ENCODE measurements around the gene MLX.
A peak's percentile ranks its signal among the peaks of the same experiment; 100 is the strongest.
"Not testable (repeated sequence)": the region's sequence is repeated elsewhere in the genome, so short reads cannot be mapped to it uniquely, and the experiment has no call there.

The MLX gene

DNA sequence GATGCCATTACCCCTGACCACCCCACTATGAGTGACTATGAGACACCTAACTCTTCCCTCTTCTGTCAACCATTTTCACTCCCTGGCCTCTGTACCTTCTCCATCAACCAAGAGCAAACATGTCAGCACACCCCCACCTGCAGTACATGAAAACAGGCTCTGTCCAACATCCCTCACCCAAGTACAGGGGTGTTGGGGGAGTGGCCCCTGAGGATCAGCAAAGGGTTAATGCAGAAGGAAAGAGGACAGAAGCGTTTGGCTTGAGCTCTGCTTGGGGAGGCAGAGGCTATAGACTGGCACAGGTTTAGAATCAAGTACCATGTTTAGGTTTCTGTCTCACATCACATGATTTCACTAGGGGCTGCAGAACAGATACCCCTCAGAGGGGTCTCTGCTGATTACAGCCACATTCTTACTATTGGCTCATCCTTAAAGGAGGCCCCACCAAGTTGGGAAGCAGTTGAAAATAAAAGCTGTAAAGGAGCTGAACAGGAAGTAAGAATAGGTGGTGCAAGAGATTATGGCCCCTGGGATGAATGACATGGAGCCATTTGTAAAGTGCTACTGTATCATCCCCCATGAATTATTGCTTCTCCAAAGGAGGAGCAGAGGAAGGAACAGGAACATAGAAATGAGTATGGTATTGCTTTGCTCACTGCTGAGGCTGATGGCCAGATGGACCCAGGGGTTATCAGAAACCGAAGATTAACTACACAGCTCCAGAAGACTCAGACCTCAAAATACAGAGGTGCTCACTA is 13.1 kb downstream of the MLX start:
- DNase-seq (ENCODE audit: low spot score): no peak

DNA sequence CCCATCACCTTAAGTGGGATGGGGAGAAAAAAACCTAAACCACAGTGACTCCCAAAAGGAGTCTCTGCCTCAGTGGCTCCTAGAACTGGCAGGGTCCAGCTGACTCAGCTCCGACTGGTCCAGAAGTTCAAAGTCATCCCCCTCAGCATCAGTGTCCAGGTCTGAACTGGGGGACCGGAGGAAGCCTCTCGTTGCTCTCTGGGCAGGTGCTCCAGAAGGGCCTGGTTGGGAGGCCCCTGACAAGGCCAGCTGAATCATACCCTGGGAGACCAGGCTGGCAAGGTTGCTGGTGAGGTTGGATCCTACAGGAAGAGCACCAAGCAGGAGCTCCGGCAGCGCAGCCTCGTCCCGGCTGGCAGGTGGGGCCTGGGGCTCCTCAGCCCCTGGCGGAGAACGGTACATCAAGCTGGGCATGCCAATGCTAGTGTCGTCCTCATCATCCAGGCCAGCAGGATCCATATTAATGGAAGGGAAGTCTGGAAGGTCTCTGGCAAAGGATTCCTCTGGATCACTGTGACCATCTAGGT is 14.9 kb downstream of the MLX start:
- no peak for DNase-seq (ENCODE audit: low spot score)

DNA sequence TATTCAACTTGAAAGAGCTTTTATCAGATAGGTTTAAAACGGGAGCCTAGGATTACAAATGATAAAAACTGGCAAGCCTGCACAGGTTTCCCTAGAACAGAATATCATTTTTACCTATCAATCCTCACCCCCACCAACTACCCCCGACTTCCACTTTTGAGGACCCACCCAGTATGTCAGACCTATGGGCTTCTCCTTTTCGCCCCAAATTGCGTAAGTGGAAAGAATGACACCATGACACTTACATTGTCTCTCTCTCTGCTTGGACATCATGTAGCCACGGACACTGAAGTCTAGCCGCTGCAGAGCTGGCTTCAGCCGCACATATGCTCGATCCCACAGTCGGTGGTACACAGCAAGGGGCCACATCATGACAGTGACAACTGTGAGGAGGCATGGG is 18.0 kb downstream of the MLX start:
- no peak for DNase-seq (ENCODE audit: low spot score)

GRCh38 chr17:42585353-42585752 is 18.5 kb downstream of the MLX start:
- no peak for DNase-seq (ENCODE audit: low spot score)

GRCh38 chr17:42586514-42587230 is 19.8 kb downstream of the MLX start:
- no peak for DNase-seq (ENCODE audit: low spot score)

DNA sequence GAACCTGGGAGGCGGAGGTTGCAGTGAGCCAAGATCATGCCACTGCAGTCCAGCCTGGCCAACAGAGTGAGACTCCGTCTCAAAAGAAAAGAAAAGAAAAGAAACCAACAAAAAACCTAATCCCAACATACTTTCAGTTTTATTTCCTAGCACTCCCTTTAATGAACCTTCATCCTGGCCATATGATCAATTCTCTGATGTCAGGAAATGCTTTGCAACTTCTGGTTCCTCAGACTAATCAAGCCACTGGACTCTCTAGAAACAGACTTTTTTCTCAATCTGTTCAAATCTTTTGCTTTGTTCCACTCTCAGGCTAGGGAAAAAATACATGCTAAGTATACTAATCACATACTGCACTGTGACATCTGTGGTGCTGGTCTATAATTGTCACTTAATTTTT is 24.0 kb downstream of the MLX start:
- no peak for DNase-seq (ENCODE audit: low spot score)

- DNase-seq (ENCODE audit: low spot score): no peak
Measured at GRCh38 chr17:42591411-42591810, 24.5 kb downstream of the MLX start.

DNA sequence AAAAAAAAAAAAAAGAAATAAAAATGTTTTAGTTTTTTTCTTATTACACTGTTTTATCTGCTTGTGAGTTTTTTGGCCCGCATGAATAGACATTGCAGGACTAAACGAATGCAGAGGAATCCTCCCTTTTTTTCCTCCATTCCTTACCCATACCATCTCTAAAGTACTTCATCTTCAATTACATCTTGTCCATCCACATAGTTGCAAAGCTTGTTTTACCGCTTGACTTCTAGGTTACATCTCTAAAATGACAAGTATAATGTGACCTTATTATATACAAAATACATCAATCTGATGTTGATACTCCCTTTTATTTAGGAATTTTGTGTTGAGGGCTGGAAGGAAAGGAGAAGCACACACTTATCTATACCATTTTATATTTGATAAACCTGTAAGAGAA is 29.5 kb downstream of the MLX start:
- no peak for DNase-seq (ENCODE audit: low spot score)

DNA sequence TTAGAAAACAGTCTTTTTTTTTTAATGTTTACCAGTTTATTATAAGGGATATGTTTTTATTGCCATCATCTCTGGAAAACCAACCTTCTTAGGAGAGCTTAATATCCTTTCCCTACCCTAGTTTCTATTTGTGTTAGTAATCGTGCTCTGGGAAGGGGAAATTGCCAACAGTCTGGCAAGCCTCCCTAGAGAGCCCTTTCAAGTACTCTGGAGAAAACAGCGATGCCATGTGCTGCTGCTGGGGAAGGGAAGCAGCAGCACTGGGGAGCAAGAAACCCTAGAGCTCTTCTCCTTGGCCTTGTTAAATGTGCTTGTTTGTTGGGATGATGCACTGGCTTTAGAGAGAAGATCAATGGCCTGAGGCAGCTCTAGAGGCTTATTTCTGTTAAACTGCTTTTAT is 32.0 kb downstream of the MLX start:
- no peak for DNase-seq (ENCODE audit: low spot score)

GRCh38 chr17:42603318-42603717 is 36.4 kb downstream of the MLX start:
- no peak for DNase-seq (ENCODE audit: low spot score)

DNA sequence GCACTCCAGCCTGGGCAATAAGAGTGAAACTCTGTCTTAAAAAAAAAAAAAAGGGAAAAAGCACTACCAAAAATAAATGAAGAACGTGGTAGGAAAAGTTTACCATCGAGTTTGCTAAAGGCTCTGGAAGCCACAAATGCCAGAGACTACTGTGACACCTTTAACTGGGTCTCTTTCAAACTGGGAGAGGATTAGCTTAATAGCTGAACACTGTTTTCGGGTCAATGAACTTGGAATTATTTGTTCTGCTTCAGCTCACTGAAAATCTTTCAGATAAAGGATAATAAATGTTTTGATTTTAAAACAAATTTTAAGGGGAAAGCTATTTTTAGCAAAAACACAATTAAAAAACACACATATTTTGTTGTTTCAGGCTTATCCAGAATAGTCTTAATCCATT is 40.9 kb downstream of the MLX start:
- DNase-seq (ENCODE audit: low spot score): no peak

GRCh38 chr17:42608305-42609181 is 41.6 kb downstream of the MLX start:
- no peak for DNase-seq (ENCODE audit: low spot score)

DNA sequence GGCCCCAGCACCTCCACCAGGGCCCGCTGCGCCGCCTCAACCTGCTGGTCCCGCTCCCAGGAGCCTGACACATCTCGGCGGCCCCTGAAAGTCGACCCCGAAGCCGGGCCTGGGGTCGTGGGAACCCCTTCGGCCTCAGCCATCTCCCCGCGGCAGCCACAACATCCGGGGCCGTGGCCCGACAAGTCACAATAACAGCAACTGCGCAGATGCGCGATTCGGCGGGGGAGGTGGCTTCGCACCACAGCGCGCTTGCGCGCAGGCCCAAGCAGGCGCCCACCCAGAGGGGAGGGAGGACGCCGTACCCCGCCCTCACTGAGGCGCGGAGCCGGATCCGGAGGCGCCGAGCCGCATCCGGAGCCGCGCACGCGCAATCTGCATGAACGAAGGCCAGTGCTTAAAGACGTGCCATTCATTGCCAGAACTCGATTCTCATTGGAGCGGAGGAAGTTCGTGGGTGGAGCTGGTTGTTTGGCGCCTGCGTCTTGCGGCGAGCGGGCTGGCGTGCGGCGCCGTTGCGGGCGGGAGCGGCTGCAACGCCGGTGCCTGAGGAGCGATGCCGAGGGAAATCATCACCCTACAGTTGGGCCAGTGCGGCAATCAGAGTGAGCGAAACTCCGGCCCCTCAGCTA is 42.4 kb downstream of the MLX start, which contains the start of the genes RETREG3 and TUBG1:
RETREG3 (minus strand) TSS at position 193 of the 632 bp plus-strand sequence; CDS start at position 143, 50 bp downstream.
TUBG1 (plus strand) TSS at position 502 of the 632 bp plus-strand sequence; CDS start at position 557, 55 bp downstream.
- peak; percentile 99 for DNase-seq (ENCODE audit: low spot score)

- DNase-seq (ENCODE audit: low spot score): peak; percentile 59
Measured at GRCh38 chr17:42609814-42610801, 43.2 kb downstream of the MLX start.

DNA sequence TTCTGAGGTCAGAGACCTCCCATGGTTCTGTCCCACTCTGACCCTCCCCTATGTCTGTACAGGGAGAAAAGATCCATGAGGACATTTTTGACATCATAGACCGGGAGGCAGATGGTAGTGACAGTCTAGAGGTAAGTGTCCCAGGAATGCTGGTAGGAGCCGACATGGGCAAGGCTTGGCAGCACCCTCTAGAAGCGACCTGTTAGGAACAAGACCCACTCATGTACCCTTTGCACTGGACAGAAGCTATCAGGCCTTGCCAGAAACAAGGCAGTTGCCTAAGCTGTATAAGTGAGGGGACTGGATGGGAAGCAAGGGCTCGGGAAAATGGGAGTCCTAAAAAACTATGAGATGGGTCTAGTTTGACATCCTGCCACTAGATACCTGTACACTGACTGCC is 45.1 kb downstream of the MLX start:
- DNase-seq (ENCODE audit: low spot score): no peak

DNA sequence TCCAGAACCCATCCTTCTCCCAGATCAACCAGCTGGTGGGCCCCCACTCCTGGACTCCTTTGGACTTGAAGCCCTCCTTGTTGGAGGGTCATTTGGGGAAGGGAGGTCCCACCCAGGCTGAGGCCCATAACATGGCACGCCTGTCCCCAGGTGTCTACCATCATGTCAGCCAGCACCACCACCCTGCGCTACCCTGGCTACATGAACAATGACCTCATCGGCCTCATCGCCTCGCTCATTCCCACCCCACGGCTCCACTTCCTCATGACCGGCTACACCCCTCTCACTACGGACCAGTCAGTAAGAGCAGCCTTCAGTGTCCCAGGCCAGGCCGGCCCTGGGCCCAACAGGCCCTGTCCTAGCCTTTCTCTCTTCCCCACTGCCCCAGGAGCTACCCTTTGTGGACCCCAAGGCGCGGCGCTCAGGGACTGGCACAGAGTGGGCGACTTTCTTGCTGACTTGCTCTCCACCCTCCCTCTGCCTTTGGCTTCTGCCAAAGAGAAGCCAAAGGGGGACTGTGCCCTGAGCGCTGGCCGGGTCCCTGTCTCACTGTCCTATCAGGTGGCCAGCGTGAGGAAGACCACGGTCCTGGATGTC is 46.9 kb downstream of the MLX start:
- DNase-seq (ENCODE audit: low spot score): no peak

- DNase-seq (ENCODE audit: low spot score): no peak
Measured at GRCh38 chr17:42617956-42618431, 51.1 kb downstream of the MLX start.

DNA sequence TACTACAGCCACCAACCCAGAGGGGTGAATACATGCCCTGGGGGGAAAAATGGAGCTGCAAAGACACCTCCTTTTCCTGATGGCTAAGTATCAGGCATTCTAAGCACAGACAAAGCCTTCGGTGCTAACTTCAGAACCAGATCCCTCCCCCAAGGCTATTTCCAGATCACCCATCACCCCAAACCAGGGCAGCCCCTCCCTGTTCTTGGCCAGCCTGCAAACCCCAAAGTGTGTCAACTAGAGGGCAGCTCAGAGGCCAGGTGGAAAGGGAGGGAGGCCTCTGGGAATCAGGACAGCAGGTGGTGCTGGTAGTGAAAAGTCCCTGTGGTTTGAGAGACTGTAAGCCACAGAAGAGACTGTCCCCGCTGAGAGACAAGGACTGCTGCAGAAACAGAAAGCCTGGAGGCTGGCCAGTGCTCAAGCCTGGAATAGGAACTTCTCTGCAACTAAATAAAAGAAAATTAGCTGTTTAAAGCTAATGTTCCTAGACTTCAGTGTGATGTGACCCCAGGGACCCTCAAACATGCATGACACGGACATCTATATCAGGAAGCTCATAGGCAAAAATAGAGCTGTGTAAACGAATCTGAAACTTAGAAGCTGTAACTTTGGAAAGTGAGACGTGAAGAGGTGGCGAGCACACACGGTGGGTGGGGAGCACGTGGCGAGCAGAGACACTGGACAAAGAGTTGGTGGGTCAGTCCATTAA is 51.7 kb downstream of the MLX start:
- peak; percentile 77 for DNase-seq (ENCODE audit: low spot score)

DNA sequence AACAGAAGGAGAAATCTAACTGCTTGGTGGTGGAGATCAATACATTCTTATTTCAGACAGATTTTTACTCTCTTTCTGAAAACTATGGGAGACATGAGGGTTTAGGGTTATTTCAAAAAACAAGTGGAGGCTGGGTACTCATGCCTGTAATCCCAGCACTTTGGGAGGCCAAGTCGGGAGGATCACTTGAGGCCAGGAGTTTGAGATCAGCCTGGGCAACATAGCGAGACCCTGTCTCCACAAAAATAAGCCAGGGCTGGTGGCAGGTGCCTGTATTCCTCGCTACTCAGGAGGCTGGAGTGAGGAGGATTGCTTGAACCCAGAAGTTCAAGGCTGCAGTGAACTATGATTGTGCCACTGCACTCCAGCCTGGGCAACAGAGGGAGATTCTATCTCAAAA is 55.1 kb downstream of the MLX start:
- DNase-seq (ENCODE audit: low spot score): not testable (repeated sequence)

All from iPS-NIHi11 (cell line).